DOHH2 (cell line): ENCODE results near the gene S100A10.

Experiments used
- H3F3A ChIP-seq: fragments of 200-600 bp; sonication (generic), shearing (Covaris generic); 2 replicates; pipeline ENCODE4 v1.6.0; 2016; ENCODE audit warnings: antibody characterized with exemption, mild to moderate bottlenecking; ENCODE audit not compliant: control insufficient read depth, insufficient read depth
- H3K27ac ChIP-seq: fragments of 200-600 bp; sonication (generic); 2 replicates; pipeline ENCODE4 v1.5.1; 2014; ENCODE audit warnings: low read depth, mild to moderate bottlenecking, low read length, moderate library complexity
- H3K27me3 ChIP-seq: fragments of 200-600 bp; sonication (generic); 2 replicates; pipeline ENCODE4 v1.6.1; 2014; ENCODE audit warnings: mild to moderate bottlenecking, low read length, mixed read lengths; ENCODE audit not compliant: control insufficient read depth
- H3K36me3 ChIP-seq: fragments of 200-600 bp; sonication (generic); 2 replicates; pipeline ENCODE4 v1.6.1; 2014; ENCODE audit warnings: mild to moderate bottlenecking, low read length, moderate library complexity, mixed read lengths; ENCODE audit not compliant: control insufficient read depth
- H3K4me1 ChIP-seq: fragments of 200-600 bp; sonication (generic); 2 replicates; pipeline ENCODE4 v1.6.1; 2014; ENCODE audit warnings: mild to moderate bottlenecking, low read length, mixed read lengths; ENCODE audit not compliant: control insufficient read depth
- H3K4me2 ChIP-seq: fragments of 200-600 bp; sonication (generic); 2 replicates; pipeline ENCODE4 v1.6.0; 2014; ENCODE audit warnings: mild to moderate bottlenecking, low read length, moderate library complexity
- H3K4me3 ChIP-seq: fragments of 200-600 bp; sonication (generic); 2 replicates; pipeline ENCODE4 v1.5.1; 2014; ENCODE audit warnings: mild to moderate bottlenecking, low read length, mixed read lengths
- H3K79me2 ChIP-seq: fragments of 200-600 bp; sonication (generic); 2 replicates; pipeline ENCODE4 v1.6.1; 2014; ENCODE audit warnings: mild to moderate bottlenecking, low read length, mixed read lengths; ENCODE audit not compliant: control insufficient read depth
- H3K9me2 ChIP-seq: fragments of 200-600 bp; sonication (generic); replicated peaks from 2 replicates; pipeline ENCODE4 v1.6.1; 2014; ENCODE audit warnings: mild to moderate bottlenecking, low read length, mixed read lengths; ENCODE audit not compliant: control insufficient read depth
- H3K9me3 ChIP-seq: fragments of 200-600 bp; sonication (generic); 2 replicates; pipeline ENCODE4 v1.6.1; 2014; ENCODE audit warnings: antibody characterized with exemption, low read length, mixed read lengths; ENCODE audit not compliant: control insufficient read depth, insufficient read depth
- H4K20me1 ChIP-seq: fragments of 200-600 bp; sonication (generic); 2 replicates; pipeline ENCODE4 v1.6.0; 2014; ENCODE audit warnings: low read depth, mild to moderate bottlenecking, antibody characterized with exemption, low read length, moderate library complexity; ENCODE audit not compliant: control insufficient read depth, insufficient read depth
- EZH2phosphoT487 ChIP-seq: fragments of 200-600 bp; sonication (generic); IDR thresholded peaks from 2 replicates; pipeline ENCODE4 v1.6.1; 2017; ENCODE audit warnings: borderline replicate concordance, mild to moderate bottlenecking, antibody characterized with exemption, low read length, moderate library complexity, mixed read lengths
- TF ChIP-seq, protein P1 (sequence below): fragments of 200-600 bp; sonication (generic); IDR thresholded peaks from one replicate; pipeline ENCODE4 v1.5.1; 2014; ENCODE audit warnings: antibody characterized with exemption, mild to moderate bottlenecking, low read depth, low read length; ENCODE audit not compliant: poor library complexity, severe bottlenecking

Gene S100A10

DNA sequence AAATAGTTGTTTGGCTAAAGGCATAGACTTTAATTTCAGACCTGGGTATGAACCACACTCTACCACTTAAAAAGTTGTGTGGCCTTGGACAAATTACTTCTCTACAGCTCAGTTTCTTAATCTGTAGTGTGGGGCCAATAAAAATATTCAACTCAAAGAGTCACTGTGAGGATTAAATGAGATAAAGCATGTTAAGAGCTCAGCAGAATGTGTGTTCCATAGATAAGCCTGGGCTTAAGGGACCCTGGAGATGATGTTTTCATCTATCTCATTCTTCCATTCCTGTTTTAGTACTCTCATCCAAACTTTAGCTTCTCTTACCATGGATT lies 17.7 kb downstream of the S100A10 start:
- H3K4me1 ChIP-seq: no peaks in the 10 kb centered on the region
- H3K4me3 ChIP-seq: no peak overlapping the region
- no peaks in the 10 kb centered on the region for H3K79me2 ChIP-seq
- H3K4me2 ChIP-seq: no peak overlapping the region
- no peaks in the 10 kb centered on the region for H3K9me3 ChIP-seq
- no peaks in the 10 kb centered on the region for H3F3A ChIP-seq
- no peaks in the 10 kb centered on the region for H3K9me2 ChIP-seq
- H4K20me1 ChIP-seq: no peaks in the 10 kb centered on the region
- TF ChIP-seq EZH2phosphoT487: no peak
- TF ChIP-seq, protein P1, sequence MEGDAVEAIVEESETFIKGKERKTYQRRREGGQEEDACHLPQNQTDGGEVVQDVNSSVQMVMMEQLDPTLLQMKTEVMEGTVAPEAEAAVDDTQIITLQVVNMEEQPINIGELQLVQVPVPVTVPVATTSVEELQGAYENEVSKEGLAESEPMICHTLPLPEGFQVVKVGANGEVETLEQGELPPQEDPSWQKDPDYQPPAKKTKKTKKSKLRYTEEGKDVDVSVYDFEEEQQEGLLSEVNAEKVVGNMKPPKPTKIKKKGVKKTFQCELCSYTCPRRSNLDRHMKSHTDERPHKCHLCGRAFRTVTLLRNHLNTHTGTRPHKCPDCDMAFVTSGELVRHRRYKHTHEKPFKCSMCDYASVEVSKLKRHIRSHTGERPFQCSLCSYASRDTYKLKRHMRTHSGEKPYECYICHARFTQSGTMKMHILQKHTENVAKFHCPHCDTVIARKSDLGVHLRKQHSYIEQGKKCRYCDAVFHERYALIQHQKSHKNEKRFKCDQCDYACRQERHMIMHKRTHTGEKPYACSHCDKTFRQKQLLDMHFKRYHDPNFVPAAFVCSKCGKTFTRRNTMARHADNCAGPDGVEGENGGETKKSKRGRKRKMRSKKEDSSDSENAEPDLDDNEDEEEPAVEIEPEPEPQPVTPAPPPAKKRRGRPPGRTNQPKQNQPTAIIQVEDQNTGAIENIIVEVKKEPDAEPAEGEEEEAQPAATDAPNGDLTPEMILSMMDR: no peak
- no peak overlapping the region for H3K27ac ChIP-seq
- H3K36me3 ChIP-seq: no peaks in the 10 kb centered on the region
- peaks cover 4% of the 10 kb centered on the region; the same call in 1 of the 2 replicates for H3K27me3 ChIP-seq

DNA sequence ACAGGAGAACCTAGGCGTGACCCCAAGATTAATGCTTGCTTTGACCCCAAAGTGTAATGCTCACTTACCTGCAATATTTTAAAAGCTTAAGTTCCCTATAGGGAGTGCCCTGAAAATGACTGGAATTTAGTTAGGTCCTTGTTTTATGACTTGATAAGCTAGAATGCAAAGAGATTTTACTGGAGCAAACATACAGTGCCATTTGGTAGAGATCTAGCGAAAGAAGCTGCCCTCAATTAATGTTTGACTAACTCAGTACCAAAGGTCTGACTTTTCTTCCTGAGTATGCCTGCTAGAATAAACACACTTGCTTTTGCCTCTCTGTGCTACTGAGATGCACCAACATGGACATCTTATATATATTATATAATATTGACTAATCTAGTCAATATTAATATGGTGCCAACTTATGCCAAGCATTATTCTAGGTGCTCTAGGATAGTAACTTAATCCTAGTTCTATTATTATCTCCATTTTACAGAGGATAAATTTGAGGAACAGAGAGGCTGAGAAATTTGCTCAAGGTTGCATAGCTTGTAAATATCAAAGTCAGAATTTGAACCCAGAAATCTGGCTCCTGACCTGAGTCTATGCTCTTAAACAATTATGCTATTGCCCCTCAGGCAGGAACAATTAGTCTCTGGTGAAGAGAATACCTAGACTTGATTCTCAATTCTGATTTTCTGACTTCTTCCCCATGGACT lies 18.2 kb downstream of the S100A10 start:
- no peaks in the 10 kb centered on the region for H4K20me1 ChIP-seq
- H3K27me3 ChIP-seq: peaks cover 4% of the 10 kb centered on the region; the same call in 1 of the 2 replicates
- no peaks in the 10 kb centered on the region for H3K9me3 ChIP-seq
- H3K36me3 ChIP-seq: no peaks in the 10 kb centered on the region
- H3K4me1 ChIP-seq: no peaks in the 10 kb centered on the region
- no peaks in the 10 kb centered on the region for H3K79me2 ChIP-seq
- no peaks in the 10 kb centered on the region for H3F3A ChIP-seq
- TF ChIP-seq EZH2phosphoT487: no peak
- TF ChIP-seq, protein P1: no peak
- no peak overlapping the region for H3K4me3 ChIP-seq
- no peak overlapping the region for H3K4me2 ChIP-seq
- H3K9me2 ChIP-seq: no peaks in the 10 kb centered on the region
- H3K27ac ChIP-seq: no peak overlapping the region

DNA sequence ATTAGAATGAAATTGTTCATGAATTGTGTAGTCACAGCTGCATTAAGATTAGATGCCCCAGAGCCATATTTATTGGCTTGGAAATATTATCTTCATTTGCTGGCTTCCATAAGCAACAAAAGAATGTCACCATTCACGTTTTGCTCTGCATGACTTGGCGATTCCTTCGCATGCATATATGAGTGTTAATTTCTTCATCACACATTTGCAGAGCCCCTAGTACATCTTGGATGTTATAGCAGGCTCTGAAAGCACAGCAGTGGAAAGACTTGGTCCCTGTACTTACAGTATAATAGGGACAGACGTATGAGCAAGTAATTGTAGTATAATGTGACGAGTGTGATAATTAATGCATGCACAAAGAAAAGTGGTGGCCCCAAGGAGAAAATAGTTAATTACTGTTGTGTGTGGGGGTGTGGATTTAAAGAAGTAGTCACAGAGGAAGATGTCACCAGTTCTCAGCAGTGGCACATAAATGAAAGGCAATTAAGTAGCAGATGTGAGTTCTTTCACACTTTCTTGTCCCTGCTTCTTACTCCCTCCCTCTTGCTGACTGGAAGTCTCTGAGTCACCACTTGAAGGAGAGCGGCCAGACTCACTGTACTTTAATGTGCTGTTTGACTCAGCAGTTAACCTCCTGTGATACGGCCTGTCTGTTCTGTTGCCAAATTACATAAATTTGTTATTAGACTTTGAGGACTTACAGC lies 21.0 kb downstream of the S100A10 start:
- TF ChIP-seq EZH2phosphoT487: no peak
- TF ChIP-seq, protein P1: no peak
- no peaks in the 10 kb centered on the region for H3K79me2 ChIP-seq
- H4K20me1 ChIP-seq: no peaks in the 10 kb centered on the region
- H3K36me3 ChIP-seq: no peaks in the 10 kb centered on the region
- no peaks in the 10 kb centered on the region for H3K9me3 ChIP-seq
- H3K4me3 ChIP-seq: no peak overlapping the region
- no peak overlapping the region for H3K27ac ChIP-seq
- peaks cover 24% of the 10 kb centered on the region for H3K4me1 ChIP-seq
- no peaks in the 10 kb centered on the region for H3K9me2 ChIP-seq
- no peak overlapping the region for H3K4me2 ChIP-seq
- H3K27me3 ChIP-seq: no peaks in the 10 kb centered on the region; the same call in 1 of the 2 replicates
- H3F3A ChIP-seq: no peaks in the 10 kb centered on the region
